ENCODE results near the gene VPS54. TPM values are rescaled to one million over a fixed set of nuclear protein-coding genes. Genes with fewer than 3 reads are reported as not detected.

Gene VPS54
- total RNA-seq, 1 donor from 2014 or later = 17.5 TPM

DNA sequence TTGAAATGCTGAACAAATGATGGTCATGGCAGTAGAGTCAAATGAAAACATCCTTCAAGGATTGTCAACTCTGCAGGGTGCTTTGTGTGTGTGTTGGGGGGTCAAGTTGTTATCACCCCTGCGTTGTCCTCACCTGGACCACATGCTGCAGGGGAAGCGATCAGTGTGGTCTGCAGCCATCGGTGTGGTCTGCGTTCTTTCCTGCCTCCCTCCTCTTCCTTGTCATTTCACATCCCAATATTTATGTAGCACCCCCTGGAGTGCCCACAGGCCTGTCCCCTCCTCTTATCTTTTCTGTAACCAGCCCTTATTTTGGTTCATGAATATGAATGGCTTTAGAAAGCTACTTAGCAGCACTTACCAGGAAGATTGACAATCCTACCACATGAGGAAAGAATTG lies 138.6 kb downstream of the VPS54 start:
- no peak for FAIRE-seq
- H3K79me2 ChIP-seq (ENCODE audit: insufficient read depth, low read length) = peaks cover 6% of the 10 kb centered on the region
- H3K4me3 Mint-ChIP-seq (ENCODE audit: unreplicated experiment) = no peak overlapping the region
- peaks cover 21% of the 10 kb centered on the region for H3K36me3 Mint-ChIP-seq (ENCODE audit: low read depth, unreplicated experiment)
- no peak overlapping the region for H2AFZ ChIP-seq (ENCODE audit: low read depth, low read length)
- H3K4me1 ChIP-seq (ENCODE audit: insufficient read depth, low read length) = no peaks in the 10 kb centered on the region
- peaks cover 11% of the 10 kb centered on the region for H3K36me3 ChIP-seq (ENCODE audit: insufficient read depth, low read length)
- TF ChIP-seq, protein P1, sequence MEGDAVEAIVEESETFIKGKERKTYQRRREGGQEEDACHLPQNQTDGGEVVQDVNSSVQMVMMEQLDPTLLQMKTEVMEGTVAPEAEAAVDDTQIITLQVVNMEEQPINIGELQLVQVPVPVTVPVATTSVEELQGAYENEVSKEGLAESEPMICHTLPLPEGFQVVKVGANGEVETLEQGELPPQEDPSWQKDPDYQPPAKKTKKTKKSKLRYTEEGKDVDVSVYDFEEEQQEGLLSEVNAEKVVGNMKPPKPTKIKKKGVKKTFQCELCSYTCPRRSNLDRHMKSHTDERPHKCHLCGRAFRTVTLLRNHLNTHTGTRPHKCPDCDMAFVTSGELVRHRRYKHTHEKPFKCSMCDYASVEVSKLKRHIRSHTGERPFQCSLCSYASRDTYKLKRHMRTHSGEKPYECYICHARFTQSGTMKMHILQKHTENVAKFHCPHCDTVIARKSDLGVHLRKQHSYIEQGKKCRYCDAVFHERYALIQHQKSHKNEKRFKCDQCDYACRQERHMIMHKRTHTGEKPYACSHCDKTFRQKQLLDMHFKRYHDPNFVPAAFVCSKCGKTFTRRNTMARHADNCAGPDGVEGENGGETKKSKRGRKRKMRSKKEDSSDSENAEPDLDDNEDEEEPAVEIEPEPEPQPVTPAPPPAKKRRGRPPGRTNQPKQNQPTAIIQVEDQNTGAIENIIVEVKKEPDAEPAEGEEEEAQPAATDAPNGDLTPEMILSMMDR (IDR thresholded peaks at IDR 0.05; ENCODE audit: insufficient read depth, low read depth, low read length) = no peak
- TF ChIP-seq EZH2 (IDR thresholded peaks at IDR 0.05; ENCODE audit: insufficient read depth, low read length) = no peak
- no peaks in the 10 kb centered on the region for H3K27me3 ChIP-seq (ENCODE audit: insufficient read depth, low read length)
- no peaks in the 10 kb centered on the region for H3K9me3 Mint-ChIP-seq (ENCODE audit: unreplicated experiment)
- H3K27ac ChIP-seq (ENCODE audit: low read depth, low read length) = no peak overlapping the region
- H3K27me3 Mint-ChIP-seq (ENCODE audit: low read depth, unreplicated experiment) = no peaks in the 10 kb centered on the region
- H3K27ac Mint-ChIP-seq (ENCODE audit: unreplicated experiment) = peak overlapping the region; percentile 77
- H3K4me2 ChIP-seq (ENCODE audit: low read length) = no peak overlapping the region
- no peak for DNase-seq (ENCODE audit: low read depth)
- H3K9me3 ChIP-seq (ENCODE audit: insufficient read depth, low read depth, low read length) = no peaks in the 10 kb centered on the region
- H3K4me1 Mint-ChIP-seq (ENCODE audit: low read depth, unreplicated experiment) = peaks cover 16% of the 10 kb centered on the region
- H4K20me1 ChIP-seq (ENCODE audit: insufficient read depth, low read length) = peaks cover 16% of the 10 kb centered on the region
- no peak overlapping the region for H3K9ac ChIP-seq (ENCODE audit: low read length)
- H3K4me3 ChIP-seq (ENCODE audit: insufficient read depth, low read depth, low read length) = no peak overlapping the region

DNA sequence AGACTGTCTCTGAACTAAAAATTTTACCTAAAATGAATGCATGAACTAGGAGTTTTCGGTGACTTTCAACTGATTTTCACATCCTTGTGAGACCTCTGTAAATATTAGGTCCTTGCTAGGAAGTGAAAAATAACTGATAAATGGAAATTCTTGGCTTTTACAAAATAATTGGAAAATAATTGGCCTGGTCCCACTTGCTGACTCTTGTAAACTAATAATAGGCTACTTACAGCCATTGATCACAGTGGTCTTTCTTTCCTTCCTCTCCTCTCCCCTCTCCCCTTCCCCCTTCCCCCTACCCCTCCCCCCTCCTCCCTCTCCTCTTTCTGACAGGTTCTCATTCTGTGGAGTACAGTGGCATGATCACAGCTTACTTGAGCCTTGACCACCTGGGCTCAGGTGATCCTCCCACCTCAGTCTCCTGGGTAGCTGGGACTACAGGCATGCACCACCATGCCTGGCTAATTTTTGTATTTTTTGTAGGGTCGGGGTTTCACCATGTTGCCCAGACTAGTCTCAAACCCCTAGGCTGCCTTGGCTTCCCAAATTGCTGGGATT lies 139.3 kb downstream of the VPS54 start:
- no peaks in the 10 kb centered on the region for H3K9me3 Mint-ChIP-seq (ENCODE audit: unreplicated experiment)
- peaks cover 20% of the 10 kb centered on the region for H3K4me1 Mint-ChIP-seq (ENCODE audit: low read depth, unreplicated experiment)
- Histone ChIP-seq H3K4me1 (ENCODE audit: insufficient read depth, low read length) (no peaks in the 10 kb centered on the region), H3K79me2 (ENCODE audit: insufficient read depth, low read length) (peaks cover 13% of the 10 kb centered on the region), H3K27me3 (ENCODE audit: insufficient read depth, low read length) (no peaks in the 10 kb centered on the region), H4K20me1 (ENCODE audit: insufficient read depth, low read length) (peaks cover 22% of the 10 kb centered on the region), H3K9ac (ENCODE audit: low read length) (no peak overlapping the region), H3K27ac (ENCODE audit: low read depth, low read length) (no peak overlapping the region), H3K9me3 (ENCODE audit: insufficient read depth, low read depth, low read length) (no peaks in the 10 kb centered on the region), H2AFZ (ENCODE audit: low read depth, low read length) (no peak overlapping the region), H3K4me3 (ENCODE audit: insufficient read depth, low read depth, low read length) (no peak overlapping the region), H3K4me2 (ENCODE audit: low read length) (no peak overlapping the region), H3K36me3 (ENCODE audit: insufficient read depth, low read length) (peaks cover 15% of the 10 kb centered on the region)
- no peaks in the 10 kb centered on the region for H3K27me3 Mint-ChIP-seq (ENCODE audit: low read depth, unreplicated experiment)
- FAIRE-seq (no peak), DNase-seq (ENCODE audit: low read depth) (no peak)
- H3K4me3 Mint-ChIP-seq (ENCODE audit: unreplicated experiment) = no peak overlapping the region
- TF ChIP-seq, protein P1 (IDR thresholded peaks at IDR 0.05; ENCODE audit: insufficient read depth, low read depth, low read length) = no peak
- no peak for TF ChIP-seq EZH2 (IDR thresholded peaks at IDR 0.05; ENCODE audit: insufficient read depth, low read length)
- no peak overlapping the region for H3K27ac Mint-ChIP-seq (ENCODE audit: unreplicated experiment)
- H3K36me3 Mint-ChIP-seq (ENCODE audit: low read depth, unreplicated experiment) = peaks cover 27% of the 10 kb centered on the region

DNA sequence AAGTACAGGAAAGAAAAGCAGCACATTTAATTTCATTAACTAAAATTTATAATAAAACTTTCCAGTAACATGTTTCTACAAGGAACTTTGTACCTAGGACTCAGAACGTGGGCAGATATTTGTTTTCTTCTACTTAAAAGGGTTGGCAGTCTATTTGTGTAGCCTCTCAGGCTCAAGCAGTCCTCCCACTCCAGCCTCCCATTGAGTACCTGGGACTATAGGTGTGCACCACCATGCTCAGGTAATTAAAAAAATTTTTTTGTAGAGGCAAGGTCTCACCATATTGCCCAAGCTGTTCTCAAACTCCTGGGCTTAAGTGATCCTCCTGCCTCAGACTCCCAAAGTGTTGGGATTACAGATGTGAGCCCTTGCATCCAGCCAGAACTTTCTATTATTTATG lies 140.7 kb downstream of the VPS54 start:
- Mint-ChIP-seq H3K4me1 (ENCODE audit: low read depth, unreplicated experiment) (peaks cover 20% of the 10 kb centered on the region), H3K36me3 (ENCODE audit: low read depth, unreplicated experiment) (peaks cover 32% of the 10 kb centered on the region), H3K27ac (ENCODE audit: unreplicated experiment) (no peak overlapping the region), H3K4me3 (ENCODE audit: unreplicated experiment) (no peak overlapping the region), H3K9me3 (ENCODE audit: unreplicated experiment) (no peaks in the 10 kb centered on the region), H3K27me3 (ENCODE audit: low read depth, unreplicated experiment) (no peaks in the 10 kb centered on the region)
- Histone ChIP-seq H3K4me1 (ENCODE audit: insufficient read depth, low read length) (no peaks in the 10 kb centered on the region), H3K9ac (ENCODE audit: low read length) (no peak overlapping the region), H3K36me3 (ENCODE audit: insufficient read depth, low read length) (peaks cover 14% of the 10 kb centered on the region), H3K27me3 (ENCODE audit: insufficient read depth, low read length) (no peaks in the 10 kb centered on the region), H3K4me2 (ENCODE audit: low read length) (no peak overlapping the region), H4K20me1 (ENCODE audit: insufficient read depth, low read length) (peaks cover 32% of the 10 kb centered on the region), H3K27ac (ENCODE audit: low read depth, low read length) (no peak overlapping the region), H3K79me2 (ENCODE audit: insufficient read depth, low read length) (peaks cover 17% of the 10 kb centered on the region), H3K9me3 (ENCODE audit: insufficient read depth, low read depth, low read length) (peaks cover 3% of the 10 kb centered on the region), H3K4me3 (ENCODE audit: insufficient read depth, low read depth, low read length) (no peak overlapping the region), H2AFZ (ENCODE audit: low read depth, low read length) (no peak overlapping the region)
- no peak for DNase-seq (ENCODE audit: low read depth)
- TF ChIP-seq, protein P1 (IDR thresholded peaks at IDR 0.05; ENCODE audit: insufficient read depth, low read depth, low read length) = no peak
- no peak for TF ChIP-seq EZH2 (IDR thresholded peaks at IDR 0.05; ENCODE audit: insufficient read depth, low read length)
- no peak for FAIRE-seq

Data from astrocyte (in vitro differentiated cells and primary cell).